ENCODE measurements around the gene RFX5. TPM values are rescaled to one million over a fixed set of nuclear protein-coding genes. Genes with fewer than 3 reads are reported as not detected.

The RFX5 gene
- total RNA-seq, 2 experiments from 2014 or later = 64.7 to 68.7 TPM

GRCh38 chr1:151290709-151291303, 56.2 kb downstream of the RFX5 start:
- H3K9me3 Mint-ChIP-seq = no peaks in the 10 kb centered on the region
- H3K27me3 Mint-ChIP-seq = no peaks in the 10 kb centered on the region
- DNase-seq = no peak
- ChIA-PET POLR2A (no interaction called here), CTCF (no interaction called here)
- H3K4me3 Mint-ChIP-seq = no peak overlapping the region
- H3K27ac Mint-ChIP-seq = no peak overlapping the region
- intact Hi-C loops (cut with micrococcal nuclease) = no loop called here
- H3K4me1 Mint-ChIP-seq (ENCODE audit: low read depth) = peaks cover 3% of the 10 kb centered on the region
- H3K36me3 Mint-ChIP-seq = peaks cover 41% of the 10 kb centered on the region

Other genes with a start within 250 kb of the RFX5 start
- gene SEMA6C, start 200.6 kb downstream of the RFX5 start, total RNA-seq = 1 to 10 TPM; 1.9 to 2.5 TPM
- gene TNFAIP8L2, start 190.6 kb downstream of the RFX5 start, total RNA-seq = 10 to 100 TPM; 24.2 to 26.7 TPM
- 1 to 10 TPM; 1.8 to 2.6 TPM for gene LYSMD1, start 181.3 kb downstream of the RFX5 start, total RNA-seq
- gene SCNM1, start 181.1 kb downstream of the RFX5 start, total RNA-seq = 10 to 100 TPM; 67.5 to 67.8 TPM
- gene TMOD4, start 171.3 kb downstream of the RFX5 start, total RNA-seq = 1 to 10 TPM; 1.7 to 2.7 TPM
- 10 to 100 TPM; 77.6 to 80.4 TPM for gene VPS72, start 157.1 kb downstream of the RFX5 start, total RNA-seq
- gene PIP5K1A, start 148.7 kb downstream of the RFX5 start, total RNA-seq = 10 to 100 TPM; 78.6 to 84.3 TPM
- 100 to 1,000 TPM; 212 to 227 TPM for gene PSMD4, start 92.5 kb downstream of the RFX5 start, total RNA-seq
- 10 to 100 TPM; 27.1 to 27.2 TPM for gene ZNF687, start 65.0 kb downstream of the RFX5 start, total RNA-seq
- 10 to 100 TPM; 54.7 to 62.9 TPM for gene PI4KB, start 19.8 kb downstream of the RFX5 start, total RNA-seq
- not detected for gene SELENBP1, start 25.5 kb upstream of the RFX5 start, total RNA-seq
- gene PSMB4, start 52.3 kb upstream of the RFX5 start, total RNA-seq = 100 to 1,000 TPM; 352 to 355 TPM
- gene POGZ, start 112.2 kb upstream of the RFX5 start, total RNA-seq = 10 to 100 TPM; 73.7 to 76.3 TPM
- gene CGN, start 164.1 kb upstream of the RFX5 start, total RNA-seq = 1 to 10 TPM; 1.3 to 1.4 TPM
- gene TUFT1, start 193.1 kb upstream of the RFX5 start, total RNA-seq = 1 to 10 TPM; 3.0 to 4.1 TPM